ENCODE measurements around the gene CIITA. TPM values are rescaled to one million over a fixed set of nuclear protein-coding genes. Genes with fewer than 3 reads are reported as not detected.
A peak's percentile ranks its signal among the peaks of the same experiment; 100 is the strongest.

CIITA gene
- total and polyA plus RNA-seq, 11 donors, result 1.6 to 73.9 (median 8.2) TPM

GRCh38 chr16:10972108-10972818 lies 95.3 kb downstream of the CIITA start:
- H3K27ac ChIP-seq, result peak overlapping the region in 1 of 12 donors; percentile 5
- no peak for ATAC-seq
- 42 to 61% (median 55%) methylated on average over 4 of the region's 4 CpGs for WGBS, 4 donors

DNA sequence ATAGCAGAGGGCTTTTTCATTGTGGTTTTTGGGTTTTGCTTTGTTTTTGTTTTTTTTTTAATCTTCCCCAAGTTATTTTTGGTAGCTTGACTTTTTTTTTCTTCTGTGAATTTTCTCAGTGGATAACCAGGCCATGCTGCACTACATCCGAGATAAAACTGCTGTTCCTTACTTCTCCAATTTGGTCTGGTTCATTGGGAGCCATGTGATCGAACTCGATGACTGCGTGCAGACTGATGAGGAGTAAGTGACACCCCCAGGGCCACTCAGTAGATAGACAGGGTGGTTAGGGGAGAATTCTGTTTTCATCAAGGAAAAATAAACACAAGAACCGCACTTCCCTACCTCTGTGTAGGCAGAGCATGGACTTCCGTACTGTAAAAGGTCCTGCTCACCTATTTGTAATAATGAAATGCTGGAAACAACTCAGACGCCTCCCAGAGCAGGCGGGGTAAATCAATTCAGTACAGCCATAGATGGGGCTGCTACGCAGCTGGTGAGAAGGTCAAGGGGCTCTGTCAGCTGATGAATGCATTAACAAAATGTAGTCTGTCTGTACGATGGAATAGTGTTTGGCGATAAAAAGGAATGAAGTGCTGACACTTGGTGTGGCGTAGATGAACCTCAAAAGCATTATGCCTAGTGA lies 95.9 kb downstream of the CIITA start:
- DNase-seq (no peak), ATAC-seq (no peak)
- TF ChIP-seq, protein P1, sequence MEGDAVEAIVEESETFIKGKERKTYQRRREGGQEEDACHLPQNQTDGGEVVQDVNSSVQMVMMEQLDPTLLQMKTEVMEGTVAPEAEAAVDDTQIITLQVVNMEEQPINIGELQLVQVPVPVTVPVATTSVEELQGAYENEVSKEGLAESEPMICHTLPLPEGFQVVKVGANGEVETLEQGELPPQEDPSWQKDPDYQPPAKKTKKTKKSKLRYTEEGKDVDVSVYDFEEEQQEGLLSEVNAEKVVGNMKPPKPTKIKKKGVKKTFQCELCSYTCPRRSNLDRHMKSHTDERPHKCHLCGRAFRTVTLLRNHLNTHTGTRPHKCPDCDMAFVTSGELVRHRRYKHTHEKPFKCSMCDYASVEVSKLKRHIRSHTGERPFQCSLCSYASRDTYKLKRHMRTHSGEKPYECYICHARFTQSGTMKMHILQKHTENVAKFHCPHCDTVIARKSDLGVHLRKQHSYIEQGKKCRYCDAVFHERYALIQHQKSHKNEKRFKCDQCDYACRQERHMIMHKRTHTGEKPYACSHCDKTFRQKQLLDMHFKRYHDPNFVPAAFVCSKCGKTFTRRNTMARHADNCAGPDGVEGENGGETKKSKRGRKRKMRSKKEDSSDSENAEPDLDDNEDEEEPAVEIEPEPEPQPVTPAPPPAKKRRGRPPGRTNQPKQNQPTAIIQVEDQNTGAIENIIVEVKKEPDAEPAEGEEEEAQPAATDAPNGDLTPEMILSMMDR (IDR thresholded peaks at IDR 0.05), result no peak
- no peak for TF ChIP-seq POLR2A (IDR thresholded peaks at IDR 0.05)
- H3K4me1 ChIP-seq, result peaks cover 0 to 23% (median 8%) of the 10 kb centered on the region in 12 donors
- no peak overlapping the region for H3K4me3 ChIP-seq
- H3K27ac ChIP-seq, result no peak overlapping the region
- intact Hi-C loops (cut with DNase I), result loop anchor here in 7 of 10 donors (2.0 to 10.0 kb wide), 6 partner anchors 99 to 384 kb away; partner anchors contain the start of gene SOCS1 (in 2 of the 7)
- 84 to 90% (median 87%) methylated on average over 12 of the region's 12 CpGs for WGBS, 4 donors
- peaks cover 0 to 76% (median 66%) of the 10 kb centered on the region in 9 donors for H3K36me3 ChIP-seq
- no peaks in the 10 kb centered on the region for H3K27me3 ChIP-seq
- H3K9me3 ChIP-seq, result no peaks in the 10 kb centered on the region

More at GRCh38 chr16:10972108-10972818, 95.3 kb downstream of the CIITA start:
- H3K4me3 ChIP-seq, result no peak overlapping the region
- no peaks in the 10 kb centered on the region for H3K27me3 ChIP-seq
- DNase-seq, result no peak
- intact Hi-C loops (cut with DNase I), result loop anchor here in 7 of 10 donors (2.0 to 10.0 kb wide), 6 partner anchors 100 to 385 kb away; partner anchors contain the start of gene SOCS1 (in 2 of the 7)
- peaks cover 0 to 27% (median 12%) of the 10 kb centered on the region in 12 donors for H3K4me1 ChIP-seq
- TF ChIP-seq POLR2A (IDR thresholded peaks at IDR 0.05), result no peak
- peaks cover 0 to 72% (median 59%) of the 10 kb centered on the region in 9 donors for H3K36me3 ChIP-seq
- no peaks in the 10 kb centered on the region for H3K9me3 ChIP-seq

DNA sequence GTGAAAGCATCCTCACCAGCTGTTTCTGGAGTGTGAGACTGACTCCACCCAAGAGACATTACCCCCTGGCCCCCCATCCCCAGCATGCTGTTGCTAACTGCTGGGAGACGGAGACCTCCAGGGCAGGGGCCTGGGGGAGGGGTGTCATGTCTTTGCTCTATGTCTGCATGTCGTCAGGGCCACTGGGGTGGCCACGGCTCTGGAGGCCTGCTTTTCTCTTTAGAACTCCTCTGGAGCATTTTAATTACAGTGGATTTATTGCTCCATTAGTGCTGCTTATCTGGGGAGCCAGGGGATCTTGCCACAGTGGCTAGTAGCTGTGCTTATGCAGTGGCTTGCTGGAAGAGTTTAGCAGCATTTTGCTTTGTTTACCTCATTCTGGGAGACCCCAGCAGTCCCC lies 99.6 kb downstream of the CIITA start:
- Histone ChIP-seq H3K4me3 (no peak overlapping the region), H3K9me3 (no peaks in the 10 kb centered on the region), H3K4me1 (peaks cover 0 to 27% (median 7%) of the 10 kb centered on the region in 12 donors), H3K27me3 (no peaks in the 10 kb centered on the region), H3K36me3 (peaks cover 0 to 99% (median 64%) of the 10 kb centered on the region in 9 donors), H3K27ac (no peak overlapping the region)
- intact Hi-C loops (cut with DNase I), result loop anchor here in 3 of 10 donors (5.0 to 10.0 kb wide), 2 partner anchors 116 to 128 kb away; no protein-coding TSS in a partner anchor
- DNase-seq (no peak), ATAC-seq (no peak)
- 69 to 93% (median 73%) methylated on average over 3 of the region's 3 CpGs for WGBS, 4 donors
- no peak for TF ChIP-seq POLR2A (IDR thresholded peaks at IDR 0.05)
- TF ChIP-seq, protein P1 (IDR thresholded peaks at IDR 0.05), result no peak

- Histone ChIP-seq H3K4me3 (no peak overlapping the region), H3K36me3 (peaks cover 0 to 99% (median 57%) of the 10 kb centered on the region in 9 donors), H3K27me3 (no peaks in the 10 kb centered on the region), H3K27ac (no peak overlapping the region), H3K4me1 (peaks cover 0 to 28% (median 9%) of the 10 kb centered on the region in 12 donors), H3K9me3 (no peaks in the 10 kb centered on the region)
- intact Hi-C loops (cut with DNase I), result loop anchor here in 3 of 10 donors (5.0 to 10.0 kb wide), 2 partner anchors 114 to 127 kb away; no protein-coding TSS in a partner anchor
- ATAC-seq (no peak), DNase-seq (no peak)
- TF ChIP-seq POLR2A (IDR thresholded peaks at IDR 0.05), result no peak
- TF ChIP-seq, protein P1 (IDR thresholded peaks at IDR 0.05), result no peak
- WGBS, 4 donors, result 93 to 95% (median 94%) methylated on average over 6 of the region's 6 CpGs
Measured at GRCh38 chr16:10978124-10978523, 101.1 kb downstream of the CIITA start.

All from heart left ventricle (tissue), 16 donors.